IMR-90 (cell line): Measurements from ENCODE around the gene CMC1.

Experiments
- BHLHE40 ChIP-seq: fragments of 150-350 bp; IDR thresholded peaks from 2 replicates; pipeline ENCODE4 v1.6.1; 2016; ENCODE audit warnings: mild to moderate bottlenecking, low read depth, low read length
- CEBPB ChIP-seq: IDR thresholded peaks from 2 replicates; pipeline ENCODE4 v1.6.1; 2012; ENCODE audit warnings: low read depth, low read length, improper control_type of control experiment
- CHD1 ChIP-seq: IDR thresholded peaks from 2 replicates; pipeline ENCODE4 v1.6.1; 2012; ENCODE audit warnings: low read depth, low read length, improper control_type of control experiment
- CTCF ChIP-seq: conservative IDR thresholded peaks from 2 replicates; pipeline ENCODE4 v1.5.1; 2012; ENCODE audit warnings: mild to moderate bottlenecking, low read depth, low read length, improper control_type of control experiment
- ELK1 ChIP-seq: fragments of 150-350 bp; IDR thresholded peaks from 2 replicates; pipeline ENCODE4 v1.6.1; 2016; ENCODE audit warnings: low read depth, mild to moderate bottlenecking, low read length, moderate library complexity, borderline replicate concordance
- FOS ChIP-seq: fragments of 150-350 bp; IDR thresholded peaks from 2 replicates; pipeline ENCODE4 v1.6.1; 2016; ENCODE audit warnings: low read depth, low read length
- MAZ ChIP-seq: IDR thresholded peaks from 2 replicates; pipeline ENCODE4 v1.6.1; 2012; ENCODE audit warnings: low read depth, mild to moderate bottlenecking, low read length, improper control_type of control experiment, moderate library complexity, borderline replicate concordance
- MXI1 ChIP-seq: IDR thresholded peaks from 2 replicates; pipeline ENCODE4 v1.6.1; 2012; ENCODE audit warnings: low read depth, mild to moderate bottlenecking, low read length, moderate library complexity, borderline replicate concordance
- POLR2A ChIP-seq: IDR thresholded peaks from 2 replicates; pipeline ENCODE4 v1.6.1; 2012; ENCODE audit warnings: mild to moderate bottlenecking, low read depth, low read length
- RAD21 ChIP-seq: IDR thresholded peaks from 2 replicates; pipeline ENCODE4 v1.6.1; 2012; ENCODE audit warnings: low read length, improper control_type of control experiment
- RCOR1 ChIP-seq: IDR thresholded peaks from 2 replicates; pipeline ENCODE4 v1.6.1; 2012; ENCODE audit warnings: mild to moderate bottlenecking, low read length, improper control_type of control experiment; ENCODE audit not compliant: insufficient replicate concordance
- RFX5 ChIP-seq: IDR thresholded peaks from 2 replicates; pipeline ENCODE4 v1.8.0; 2012; ENCODE audit warnings: low read depth, mild to moderate bottlenecking, low read length, moderate library complexity
- SMC3 ChIP-seq: fragments of 150-350 bp; IDR thresholded peaks from 2 replicates; pipeline ENCODE4 v1.6.1; 2016; ENCODE audit warnings: low read depth, mild to moderate bottlenecking, antibody characterized with exemption, low read length, moderate library complexity
- USF2 ChIP-seq: fragments of 150-350 bp; IDR thresholded peaks from 2 replicates; pipeline ENCODE4 v1.6.1; 2017; ENCODE audit warnings: mild to moderate bottlenecking, antibody characterized with exemption, low read length, low read depth

- TF ChIP-seq POLR2A (no peak), CTCF (no peak), RAD21 (no peak), RFX5 (no peak), ELK1 (no peak), CEBPB (no peak), BHLHE40 (no peak), CHD1 (no peak), FOS (no peak), MAZ (no peak), RCOR1 (no peak), USF2 (no peak), SMC3 (no peak), MXI1 (no peak)
Observed at GRCh38 chr3:28265641-28266040, 24.2 kb downstream of the CMC1 start.
